Measurements from ENCODE around the gene CPEB2.

DNA sequence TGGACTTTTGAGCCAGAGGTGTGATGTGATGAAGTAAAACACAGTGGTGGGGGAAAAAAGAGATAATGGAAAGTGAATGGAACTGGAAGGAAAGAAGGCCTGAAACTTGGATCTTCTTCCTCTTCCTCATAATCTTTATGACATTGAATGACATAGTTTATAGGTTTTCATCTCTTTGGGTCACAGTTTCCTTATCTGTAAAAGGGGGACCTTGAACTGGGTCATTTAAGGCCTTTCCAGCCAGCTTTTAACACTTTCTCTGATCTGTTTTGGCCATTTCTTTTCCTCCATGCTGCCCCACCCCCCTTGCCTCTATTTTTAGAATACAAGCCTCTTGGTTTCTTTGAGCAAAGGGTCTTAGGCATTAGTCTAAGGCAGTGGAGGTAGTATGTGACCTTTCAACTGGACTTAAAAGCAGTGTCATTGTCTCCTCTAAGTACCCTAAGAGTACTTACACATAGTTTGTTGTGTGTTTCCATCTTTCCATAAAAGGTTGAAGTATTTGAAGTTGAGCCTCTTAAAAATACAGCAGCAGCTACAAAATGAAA is 7.8 kb downstream of the CPEB2 start:
- TF ChIP-seq TAF1 (IDR thresholded peaks at IDR 0.05; ENCODE audit: borderline replicate concordance, low read depth, low read length), result no peak
- TF ChIP-seq POLR2A (IDR thresholded peaks at IDR 0.05; ENCODE audit: low read depth, low read length), result no peak
- TF ChIP-seq POLR2AphosphoS5 (IDR thresholded peaks at IDR 0.05; ENCODE audit: low read depth, low read length), result no peak

Data from GM12892 (cell line).